MCF 10A (cell line): Measurements from ENCODE around the gene SLC30A1. TPM values are rescaled to one million over a fixed set of nuclear protein-coding genes. Genes with fewer than 3 reads are reported as not detected.
A peak's percentile ranks its signal among the peaks of the same experiment; 100 is the strongest.

Experiments used
- BruUV-seq: library from RNA; stranded (reverse); fragments of 400-500 nt; replicated peaks from 2 replicates; lab custom pipeline; 2021; lab: Mats Ljungman, UMichigan
- CTCF ChIA-PET: fragments of 300-600 bp; sonication (Branson Sonifier 250); formaldehyde crosslinking; extraction: SDS; loops from one replicate; lab custom pipeline; 2021; ENCODE audit warnings: antibody characterized with exemption, inconsistent platforms; lab: Yijun Ruan, JAX
- POLR2A ChIA-PET: fragments of 300-600, 350-650 bp; sonication (Branson Sonifier 250); formaldehyde crosslinking; extraction: SDS; loops from one replicate; lab custom pipeline; 2020; ENCODE audit warnings: antibody characterized with exemption, inconsistent platforms; lab: Yijun Ruan, JAX
- DNase-seq: peaks from one replicate; pipeline ENCODE4 v3.0.0-alpha.2; 2018; ENCODE audit not compliant: unreplicated experiment
- H3K27ac Mint-ChIP-seq: one replicate; pipeline ENCODE4 v1.8.0; 2022; ENCODE audit warnings: mild to moderate bottlenecking, low read depth, mixed read lengths; ENCODE audit not compliant: unreplicated experiment
- H3K27me3 Mint-ChIP-seq: one replicate; pipeline ENCODE4 v1.8.0; 2022; ENCODE audit warnings: mixed read lengths; ENCODE audit not compliant: insufficient read depth, unreplicated experiment
- H3K36me3 Mint-ChIP-seq: one replicate; pipeline ENCODE4 v1.8.0; 2022; ENCODE audit warnings: mild to moderate bottlenecking, moderate library complexity, mixed read lengths; ENCODE audit not compliant: insufficient read depth, unreplicated experiment
- H3K4me1 Mint-ChIP-seq: one replicate; pipeline ENCODE4 v1.8.0; 2022; ENCODE audit warnings: mixed read lengths; ENCODE audit not compliant: insufficient read depth, unreplicated experiment
- H3K4me3 Mint-ChIP-seq: one replicate; pipeline ENCODE4 v1.8.0; 2022; ENCODE audit warnings: mild to moderate bottlenecking, moderate library complexity, mixed read lengths; ENCODE audit not compliant: unreplicated experiment
- H3K9me3 Mint-ChIP-seq: one replicate; pipeline ENCODE4 v1.8.0; 2022; ENCODE audit warnings: mixed read lengths; ENCODE audit not compliant: unreplicated experiment
- CTCF ChIP-seq: fragments of 200-600 bp; IDR thresholded peaks from one replicate; pipeline ENCODE4 v1.8.0; 2022; ENCODE audit warnings: antibody characterized with exemption, mild to moderate bottlenecking; ENCODE audit not compliant: unreplicated experiment
- intact Hi-C: fragments of 100-400 bp; cut with micrococcal nuclease; formaldehyde crosslinking; loops from 2 replicates; pipeline ENCODE4 v1.14.1; 2022
- total RNA-seq: library from RNA; stranded (reverse); gene quantifications from 2 replicates; pipeline ENCODE4 v1.2.3, GENCODE V29; 2022

Gene SLC30A1
- total RNA-seq, 1 experiment from 2014 or later = 94.1 TPM

- CTCF ChIA-PET = interaction anchor here (0.5 to 5.5 kb wide), 17 partner anchors 10 to 1171 kb away, joined by 3 to 36 read pairs (median 5); partner anchors contain the start of gene SLC30A1
- DNase-seq = no peak
- Mint-ChIP-seq H3K4me1 (peaks cover 43% of the 10 kb centered on the region), H3K9me3 (no peaks in the 10 kb centered on the region), H3K36me3 (peaks cover 7% of the 10 kb centered on the region), H3K4me3 (no peak overlapping the region), H3K27me3 (no peaks in the 10 kb centered on the region), H3K27ac (no peak overlapping the region)
- TF ChIP-seq CTCF = no peak
- no TSS peak for BruUV-seq
- intact Hi-C loops = loop anchor here (2.0 kb wide), 2 partner anchors 21 kb away; no protein-coding TSS in a partner anchor
- POLR2A ChIA-PET = interaction anchor here (0.5 to 7.3 kb wide), 12 partner anchors 9 to 38 kb away, joined by 3 to 81 read pairs (median 15); partner anchors contain the start of gene SLC30A1
Measured at GRCh38 chr1:211611818-211612217, 32.9 kb upstream of the SLC30A1 start.

DNA sequence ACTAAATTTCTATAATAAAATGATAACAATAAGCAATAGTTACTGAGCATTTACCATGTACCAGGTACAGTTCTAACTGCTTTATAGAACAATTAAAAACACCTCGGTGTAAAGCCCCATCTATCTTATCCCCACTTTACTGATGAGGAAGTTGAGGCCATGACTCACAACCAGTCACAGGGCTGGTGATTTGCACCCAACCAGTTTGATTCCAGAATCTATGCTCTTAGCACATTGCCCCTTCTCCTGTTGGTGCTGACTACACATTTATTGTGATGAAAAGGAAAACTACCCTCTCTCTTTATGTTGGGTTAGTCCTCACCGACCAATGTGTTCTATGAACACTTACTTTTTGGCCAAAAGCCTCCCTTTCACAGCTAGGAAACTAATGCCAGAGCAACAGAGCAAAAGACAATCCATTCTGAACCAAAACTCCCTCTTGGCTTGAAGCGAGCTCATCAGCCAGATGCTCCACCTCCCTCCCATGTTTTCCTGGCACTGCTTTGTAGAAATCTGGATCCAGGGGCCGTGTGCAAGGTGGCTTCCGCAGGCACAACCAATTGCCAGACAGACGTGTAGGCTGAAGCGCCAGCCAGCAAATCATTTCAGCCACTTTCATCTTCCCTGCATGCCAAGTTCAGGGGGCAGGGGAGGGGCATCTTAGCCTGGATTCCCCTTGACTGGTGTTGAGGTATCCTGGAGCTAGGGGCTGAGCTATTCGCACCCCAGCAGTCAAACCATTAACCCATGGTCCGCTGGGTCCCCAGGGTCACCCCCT is 32.0 kb upstream of the SLC30A1 start:
- intact Hi-C loops = no loop called here
- H3K4me1 Mint-ChIP-seq = peaks cover 41% of the 10 kb centered on the region
- DNase-seq = no peak
- H3K9me3 Mint-ChIP-seq = no peaks in the 10 kb centered on the region
- H3K36me3 Mint-ChIP-seq = peaks cover 7% of the 10 kb centered on the region
- H3K27ac Mint-ChIP-seq = no peak overlapping the region
- ChIA-PET POLR2A (interaction anchor here (0.6 to 7.3 kb wide), 9 partner anchors 8 to 812 kb away, joined by 3 to 81 read pairs (median 23); partner anchors contain the start of gene SLC30A1), CTCF (interaction anchor here (0.7 to 5.5 kb wide), 12 partner anchors 9 to 845 kb away, joined by 3 to 36 read pairs (median 4); partner anchors contain the start of gene SLC30A1)
- no TSS peak for BruUV-seq
- H3K4me3 Mint-ChIP-seq = no peak overlapping the region
- TF ChIP-seq CTCF = no peak
- no peaks in the 10 kb centered on the region for H3K27me3 Mint-ChIP-seq

DNA sequence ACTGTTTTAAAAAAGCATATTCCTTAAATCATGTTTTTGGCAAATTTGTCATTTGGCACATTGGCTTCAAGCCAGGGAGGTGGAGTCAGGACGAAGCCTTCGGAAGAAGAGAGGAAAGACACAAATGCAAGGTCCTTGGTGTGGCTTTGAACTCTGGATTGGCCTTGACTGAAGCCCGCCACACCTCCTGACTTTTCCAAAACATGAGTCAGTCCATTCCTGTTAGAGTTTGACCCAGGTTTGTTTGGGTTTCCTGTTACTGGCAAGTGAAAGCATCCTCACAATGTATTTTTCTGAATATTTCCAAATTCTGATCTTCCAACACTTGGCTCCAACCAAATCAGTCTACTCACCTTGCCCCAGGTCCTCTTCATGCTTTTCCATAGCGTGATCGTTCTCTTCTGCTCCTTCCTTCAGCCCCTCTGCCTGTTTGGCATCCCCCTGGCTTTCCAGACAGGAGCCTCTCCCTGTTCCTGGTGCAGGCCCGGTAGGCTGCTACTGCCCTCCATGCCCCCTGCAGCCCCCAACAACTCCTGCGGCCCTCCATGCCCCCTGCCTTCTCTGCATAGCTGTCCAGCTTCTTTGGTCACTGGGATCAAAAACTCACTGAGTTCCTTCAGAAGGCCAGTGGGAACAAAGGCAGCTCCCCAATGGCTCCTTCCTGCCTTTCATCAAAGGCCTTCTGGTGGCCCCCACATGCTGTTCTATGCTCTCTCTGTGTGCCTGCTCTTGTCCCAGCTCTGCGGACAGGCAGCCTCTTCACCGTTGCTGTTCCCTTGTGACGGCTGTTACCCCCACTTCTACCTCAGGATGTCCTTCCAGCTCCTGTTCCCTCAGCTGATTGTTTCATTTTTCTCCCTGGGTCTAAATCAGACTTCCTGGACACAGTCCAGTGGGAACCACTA is 30.4 kb upstream of the SLC30A1 start:
- ChIA-PET CTCF (interaction anchor here (0.7 to 5.5 kb wide), 8 partner anchors 25 to 418 kb away, joined by 3 to 36 read pairs (median 3); partner anchors contain the start of gene SLC30A1), POLR2A (interaction anchor here (0.9 to 7.3 kb wide), 3 partner anchors 31 to 1769 kb away, joined by 3 to 81 read pairs (median 3); partner anchors contain the start of gene SLC30A1)
- Mint-ChIP-seq H3K9me3 (no peaks in the 10 kb centered on the region), H3K27ac (no peak overlapping the region), H3K4me1 (peaks cover 38% of the 10 kb centered on the region), H3K27me3 (no peaks in the 10 kb centered on the region), H3K36me3 (peaks cover 7% of the 10 kb centered on the region), H3K4me3 (no peak overlapping the region)
- DNase-seq = peak; percentile 54
- BruUV-seq = no TSS peak
- intact Hi-C loops = no loop called here
- no peak for TF ChIP-seq CTCF
